Neural progenitor cell (in vitro differentiated cells): ENCODE measurements around the gene PAX5. TPM values are rescaled to one million over a fixed set of nuclear protein-coding genes. Genes with fewer than 3 reads are reported as not detected.

ENCODE experiments used
- DNase-seq: peaks from one replicate; pipeline ENCODE4 v3.0.0-alpha.2; 2016; ENCODE audit warnings: low spot score
- H2AFZ ChIP-seq: fragments of 200-600 bp; sonication (generic); replicated peaks from 2 replicates; pipeline ENCODE4 v1.6.1; 2016; ENCODE audit warnings: antibody characterized with exemption
- H3F3A ChIP-seq: fragments of 200-600 bp; sonication (generic); 2 replicates; pipeline ENCODE4 v1.6.1; 2016; ENCODE audit warnings: antibody characterized with exemption, low read depth
- H3K27ac ChIP-seq: fragments of 200-600 bp; sonication (generic); 2 replicates; pipeline ENCODE4 v1.5.1; 2016; ENCODE audit warnings: mild to moderate bottlenecking
- H3K27me3 ChIP-seq: fragments of 200-600 bp; sonication (generic); 2 replicates; pipeline ENCODE4 v1.6.1; 2016; ENCODE audit warnings: mild to moderate bottlenecking, moderate library complexity
- H3K36me3 ChIP-seq: fragments of 200-600 bp; sonication (generic); 2 replicates; pipeline ENCODE4 v1.5.1; 2016
- H3K4me1 ChIP-seq: fragments of 200-600 bp; sonication (generic); 2 replicates; pipeline ENCODE4 v1.6.1; 2016; ENCODE audit warnings: mixed run types
- H3K4me2 ChIP-seq: fragments of 200-600 bp; sonication (generic); 2 replicates; pipeline ENCODE4 v1.6.1; 2016
- H3K4me3 ChIP-seq: fragments of 200-600 bp; sonication (generic); 2 replicates; pipeline ENCODE4 v1.5.1; 2016
- H3K79me2 ChIP-seq: fragments of 200-600 bp; sonication (generic); 2 replicates; pipeline ENCODE4 v1.6.1; 2016; ENCODE audit warnings: low read depth
- H3K9ac ChIP-seq: fragments of 200-600 bp; sonication (generic); 2 replicates; pipeline ENCODE4 v1.6.1; 2016
- H3K9me3 ChIP-seq: fragments of 200-600 bp; sonication (generic); 2 replicates; pipeline ENCODE4 v1.5.1; 2016; ENCODE audit warnings: low read depth
- H4K20me1 ChIP-seq: fragments of 200-600 bp; sonication (generic); 2 replicates; pipeline ENCODE4 v1.6.1; 2016; ENCODE audit warnings: low read depth
- H3K27ac Mint-ChIP-seq: 3 replicates; pipeline ENCODE4 v1.8.0; 2021; ENCODE audit warnings: mixed read lengths
- H3K27me3 Mint-ChIP-seq: 2 replicates; pipeline ENCODE4 v1.8.0; 2022; ENCODE audit warnings: low read depth, mild to moderate bottlenecking, inconsistent platforms, moderate library complexity, mixed read lengths; ENCODE audit not compliant: insufficient read depth
- H3K36me3 Mint-ChIP-seq: 3 replicates; pipeline ENCODE4 v1.8.0; 2021; ENCODE audit warnings: mixed read lengths
- H3K4me1 Mint-ChIP-seq: 3 replicates; pipeline ENCODE4 v1.8.0; 2021; ENCODE audit warnings: mixed read lengths
- H3K4me3 Mint-ChIP-seq: 3 replicates; pipeline ENCODE4 v1.8.0; 2021; ENCODE audit warnings: mild to moderate bottlenecking, moderate library complexity, mixed read lengths
- H3K9me3 Mint-ChIP-seq: 3 replicates; pipeline ENCODE4 v1.8.0; 2020; ENCODE audit warnings: mixed read lengths
- EZH2 ChIP-seq: fragments of 200-600 bp; sonication (generic); IDR thresholded peaks from 2 replicates; pipeline ENCODE4 v1.6.1; 2017; ENCODE audit warnings: antibody characterized with exemption, mild to moderate bottlenecking, moderate library complexity
- EZH2phosphoT487 ChIP-seq: fragments of 200-600 bp; sonication (generic); IDR thresholded peaks from 2 replicates; pipeline ENCODE4 v1.6.1; 2017; ENCODE audit warnings: antibody characterized with exemption
- total RNA-seq: library from RNA; depleted of rRNA; stranded (reverse); fragments of >200 nt; gene quantifications from 2 replicates; pipeline ENCODE4 v1.2.3, GENCODE V29; 2015; ENCODE audit warnings: low replicate concordance
- TF ChIP-seq, protein P1 (sequence below): fragments of 200-600 bp; sonication (generic); IDR thresholded peaks from 2 replicates; pipeline ENCODE4 v1.5.1; 2017; ENCODE audit warnings: antibody characterized with exemption, mild to moderate bottlenecking

The PAX5 gene
- total RNA-seq, 1 donor from 2014 or later, result not detected

DNA sequence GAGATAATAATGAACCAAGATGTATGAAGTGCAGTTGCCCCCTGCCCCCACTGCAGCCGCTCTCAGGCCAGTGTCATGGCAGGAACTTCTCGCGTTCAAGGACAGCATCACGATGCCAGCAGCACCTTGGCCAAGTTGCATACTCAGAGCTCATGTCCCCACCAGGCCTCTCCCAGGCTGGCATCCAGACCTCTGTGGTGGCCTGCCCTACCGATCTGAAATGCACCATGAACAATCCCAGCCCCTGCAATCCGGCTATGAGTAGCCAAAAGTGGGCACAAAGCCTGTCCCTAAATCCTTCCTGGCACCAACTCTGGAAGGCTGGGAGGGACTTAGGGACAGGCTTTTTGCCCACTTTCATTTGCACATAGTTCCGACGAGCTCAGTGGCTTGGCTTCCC, 140.9 kb downstream of the PAX5 start:
- H3K27ac Mint-ChIP-seq, result no peak overlapping the region
- Histone ChIP-seq H3K36me3 (no peaks in the 10 kb centered on the region), H3K27me3 (no peaks in the 10 kb centered on the region), H3K4me3 (no peak overlapping the region), H3K9me3 (no peaks in the 10 kb centered on the region), H3K9ac (no peak overlapping the region), H3F3A (peaks cover 3% of the 10 kb centered on the region), H4K20me1 (no peaks in the 10 kb centered on the region), H3K4me1 (peaks cover 5% of the 10 kb centered on the region), H2AFZ (no peak overlapping the region), H3K27ac (no peak overlapping the region), H3K4me2 (no peak overlapping the region), H3K79me2 (no peaks in the 10 kb centered on the region)
- no peak overlapping the region for H3K4me3 Mint-ChIP-seq
- H3K4me1 Mint-ChIP-seq, result peaks cover 8% of the 10 kb centered on the region
- TF ChIP-seq EZH2phosphoT487 (no peak), EZH2 (no peak)
- TF ChIP-seq, protein P1, sequence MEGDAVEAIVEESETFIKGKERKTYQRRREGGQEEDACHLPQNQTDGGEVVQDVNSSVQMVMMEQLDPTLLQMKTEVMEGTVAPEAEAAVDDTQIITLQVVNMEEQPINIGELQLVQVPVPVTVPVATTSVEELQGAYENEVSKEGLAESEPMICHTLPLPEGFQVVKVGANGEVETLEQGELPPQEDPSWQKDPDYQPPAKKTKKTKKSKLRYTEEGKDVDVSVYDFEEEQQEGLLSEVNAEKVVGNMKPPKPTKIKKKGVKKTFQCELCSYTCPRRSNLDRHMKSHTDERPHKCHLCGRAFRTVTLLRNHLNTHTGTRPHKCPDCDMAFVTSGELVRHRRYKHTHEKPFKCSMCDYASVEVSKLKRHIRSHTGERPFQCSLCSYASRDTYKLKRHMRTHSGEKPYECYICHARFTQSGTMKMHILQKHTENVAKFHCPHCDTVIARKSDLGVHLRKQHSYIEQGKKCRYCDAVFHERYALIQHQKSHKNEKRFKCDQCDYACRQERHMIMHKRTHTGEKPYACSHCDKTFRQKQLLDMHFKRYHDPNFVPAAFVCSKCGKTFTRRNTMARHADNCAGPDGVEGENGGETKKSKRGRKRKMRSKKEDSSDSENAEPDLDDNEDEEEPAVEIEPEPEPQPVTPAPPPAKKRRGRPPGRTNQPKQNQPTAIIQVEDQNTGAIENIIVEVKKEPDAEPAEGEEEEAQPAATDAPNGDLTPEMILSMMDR, result no peak
- H3K36me3 Mint-ChIP-seq, result no peaks in the 10 kb centered on the region
- peaks cover 2% of the 10 kb centered on the region for H3K27me3 Mint-ChIP-seq
- DNase-seq, result no peak
- no peaks in the 10 kb centered on the region for H3K9me3 Mint-ChIP-seq

GRCh38 chr9:36892279-36892678, 141.8 kb downstream of the PAX5 start:
- Mint-ChIP-seq H3K27ac (no peak overlapping the region), H3K9me3 (no peaks in the 10 kb centered on the region), H3K4me3 (no peak overlapping the region), H3K27me3 (peaks cover 3% of the 10 kb centered on the region), H3K36me3 (no peaks in the 10 kb centered on the region), H3K4me1 (peaks cover 2% of the 10 kb centered on the region)
- H3K9ac ChIP-seq, result no peak overlapping the region
- H3K4me1 ChIP-seq, result peaks cover 5% of the 10 kb centered on the region
- H3K27me3 ChIP-seq, result no peaks in the 10 kb centered on the region
- TF ChIP-seq, protein P1, result no peak
- no peak for TF ChIP-seq EZH2phosphoT487
- no peak for TF ChIP-seq EZH2
- H3K36me3 ChIP-seq, result no peaks in the 10 kb centered on the region
- no peaks in the 10 kb centered on the region for H3K9me3 ChIP-seq
- no peaks in the 10 kb centered on the region for H3K79me2 ChIP-seq
- H2AFZ ChIP-seq, result no peak overlapping the region
- no peak overlapping the region for H3K4me3 ChIP-seq
- no peaks in the 10 kb centered on the region for H4K20me1 ChIP-seq
- no peak overlapping the region for H3K27ac ChIP-seq
- H3K4me2 ChIP-seq, result no peak overlapping the region
- DNase-seq, result no peak
- H3F3A ChIP-seq, result peaks cover 3% of the 10 kb centered on the region

DNA sequence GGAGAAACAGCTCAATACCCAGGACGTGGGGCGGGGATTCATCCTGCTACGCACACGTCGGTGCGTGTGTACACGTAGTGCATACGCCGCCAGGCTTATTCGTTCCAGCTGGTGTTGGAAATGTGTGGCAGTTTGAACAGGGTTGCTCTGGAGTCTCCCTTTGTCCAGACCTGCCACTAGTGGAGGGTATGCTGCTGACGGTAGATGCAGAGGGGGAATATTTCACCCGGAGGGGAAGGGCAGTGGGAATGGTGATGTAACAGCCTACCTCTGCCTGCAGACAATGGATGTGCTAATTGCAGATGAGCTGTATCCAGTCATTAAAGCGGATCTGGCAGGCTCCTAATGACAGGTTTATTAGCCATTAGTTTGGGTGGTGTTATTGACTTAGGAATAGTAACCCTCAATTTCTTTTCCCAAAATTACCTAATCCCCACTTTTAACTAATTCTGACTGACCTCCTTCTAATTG, 142.7 kb downstream of the PAX5 start:
- H3K36me3 ChIP-seq, result no peaks in the 10 kb centered on the region
- H3K4me3 Mint-ChIP-seq, result no peak overlapping the region
- no peak overlapping the region for H3K4me2 ChIP-seq
- H3K27me3 Mint-ChIP-seq, result peaks cover 3% of the 10 kb centered on the region
- no peak for DNase-seq
- H3F3A ChIP-seq, result peaks cover 3% of the 10 kb centered on the region
- H3K9ac ChIP-seq, result no peak overlapping the region
- H3K9me3 ChIP-seq, result no peaks in the 10 kb centered on the region
- TF ChIP-seq EZH2 (no peak), EZH2phosphoT487 (no peak)
- TF ChIP-seq, protein P1, result no peak
- H2AFZ ChIP-seq, result no peak overlapping the region
- no peaks in the 10 kb centered on the region for H3K27me3 ChIP-seq
- H3K9me3 Mint-ChIP-seq, result no peaks in the 10 kb centered on the region
- H3K4me1 ChIP-seq, result peaks cover 5% of the 10 kb centered on the region
- no peaks in the 10 kb centered on the region for H3K4me1 Mint-ChIP-seq
- H3K27ac ChIP-seq, result no peak overlapping the region
- H3K27ac Mint-ChIP-seq, result no peak overlapping the region
- H3K36me3 Mint-ChIP-seq, result no peaks in the 10 kb centered on the region
- H3K79me2 ChIP-seq, result no peaks in the 10 kb centered on the region
- no peaks in the 10 kb centered on the region for H4K20me1 ChIP-seq
- H3K4me3 ChIP-seq, result no peak overlapping the region
